ENCODE measurements around the gene ZNF593.

DNA sequence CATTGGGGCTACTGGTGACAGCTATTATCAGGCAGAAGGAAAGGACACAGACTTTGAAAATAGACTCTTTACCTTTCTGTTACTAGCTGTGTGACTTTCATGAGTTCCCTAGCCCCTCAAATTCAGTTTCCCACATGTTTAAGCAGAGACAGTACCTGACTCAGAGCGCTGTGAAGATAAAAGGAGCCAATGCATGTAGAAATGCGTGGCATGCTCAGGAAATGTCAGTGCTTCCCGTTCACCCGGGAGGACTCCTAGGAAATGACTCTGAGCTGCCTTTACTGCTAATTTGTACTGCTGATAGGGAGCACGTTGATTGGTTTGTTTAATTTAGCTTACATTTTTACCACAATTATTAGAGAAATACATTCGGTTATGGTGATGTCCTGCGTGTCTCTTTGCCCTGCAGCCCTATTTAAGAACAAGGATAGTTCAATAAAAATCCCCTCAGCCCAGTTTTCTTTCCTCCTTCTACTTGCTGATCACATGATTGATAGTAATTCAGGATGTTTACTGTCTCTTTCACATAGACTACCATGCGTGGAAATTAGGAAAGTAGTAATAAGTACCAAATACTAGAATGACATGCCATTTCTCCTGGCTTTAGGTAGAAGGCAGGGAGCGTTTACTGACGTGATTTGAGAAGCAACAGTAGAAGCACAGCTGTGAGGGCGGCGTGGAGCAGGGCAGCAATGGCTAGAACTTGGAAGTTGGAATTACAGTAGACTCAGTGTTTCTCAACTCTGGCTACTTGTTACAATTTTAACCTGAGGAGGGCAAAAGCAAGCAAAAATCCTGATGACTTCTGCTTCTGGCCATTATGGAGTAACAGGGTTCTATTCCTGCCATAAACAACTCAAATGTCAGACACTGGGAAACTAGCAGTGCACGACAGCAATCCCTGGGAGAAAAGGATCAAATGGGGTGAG, 42.2 kb upstream of the ZNF593 start:
- TF ChIP-seq GATA2 (IDR thresholded peaks at IDR 0.05; ENCODE audit: low read depth, low read length) (no peak), GATA3 (IDR thresholded peaks at IDR 0.05; ENCODE audit: low read depth, low read length) (no peak)
